ENCODE measurements around the gene SHLD1.
A peak's percentile ranks its signal among the peaks of the same experiment; 100 is the strongest.
"Not testable (repeated sequence)": the region's sequence is repeated elsewhere in the genome, so short reads cannot be mapped to it uniquely, and the experiment has no call there.

Gene SHLD1

DNA sequence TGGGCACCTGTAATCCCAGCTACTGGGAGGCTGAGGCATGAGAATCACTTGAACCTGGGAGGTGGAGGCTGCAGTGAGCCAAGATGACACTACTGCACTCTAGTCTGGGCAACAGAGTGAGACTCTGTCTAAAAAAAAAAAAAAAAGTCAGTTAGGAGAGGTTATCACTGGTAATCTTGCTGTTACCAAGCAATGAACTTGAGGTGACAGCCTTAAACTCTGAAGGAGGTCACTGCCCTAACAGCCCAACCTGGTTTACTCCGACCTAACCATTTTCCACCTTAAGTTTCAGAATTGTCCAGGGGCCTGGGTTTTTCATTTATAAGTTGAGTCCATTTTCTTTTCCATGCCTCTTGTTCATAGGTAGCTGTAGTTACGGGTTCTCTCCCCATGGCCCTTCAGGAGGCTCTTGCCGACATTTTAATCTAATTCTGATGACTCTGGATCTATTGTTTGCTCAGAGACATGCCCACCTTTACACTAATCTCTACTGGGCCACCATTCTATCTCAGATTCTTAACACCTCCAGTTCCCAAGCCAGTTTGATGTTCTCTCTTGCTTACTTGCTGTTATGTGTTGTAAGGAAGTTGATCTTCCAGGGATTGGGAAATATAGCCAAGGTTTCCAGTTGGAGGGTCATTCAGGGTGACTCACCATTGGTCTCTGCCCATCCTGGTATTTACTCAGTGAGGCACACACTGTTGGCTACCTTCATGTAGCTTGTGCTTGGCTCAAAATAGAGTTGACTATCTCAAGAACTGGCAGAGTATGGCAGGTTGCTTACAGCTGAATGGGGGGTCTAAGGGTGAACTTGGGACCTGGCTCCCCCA is 29.1 kb downstream of the SHLD1 start:
- no peak for DNase-seq (ENCODE audit: insufficient read length, low spot score)
- FAIRE-seq, result no peak

DNA sequence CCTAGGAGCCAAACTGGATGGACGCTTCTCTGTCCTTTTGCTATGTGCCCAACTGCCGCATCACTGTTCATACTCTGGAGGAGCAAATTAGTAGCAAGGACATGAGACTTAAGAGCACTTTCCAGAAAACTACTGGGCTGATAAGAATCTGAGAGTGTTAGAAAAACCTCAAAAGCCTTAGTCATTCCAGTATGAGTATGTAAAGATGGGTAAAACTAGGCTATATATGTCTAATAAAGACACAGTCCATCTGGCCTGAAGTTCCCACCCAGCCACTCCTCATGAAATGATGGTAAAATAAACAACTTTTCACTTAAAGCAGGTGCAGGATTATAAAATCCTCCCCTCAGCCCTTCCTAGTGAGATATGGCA is 30.6 kb downstream of the SHLD1 start:
- DNase-seq (ENCODE audit: insufficient read length, low spot score) (no peak), FAIRE-seq (no peak)

DNA sequence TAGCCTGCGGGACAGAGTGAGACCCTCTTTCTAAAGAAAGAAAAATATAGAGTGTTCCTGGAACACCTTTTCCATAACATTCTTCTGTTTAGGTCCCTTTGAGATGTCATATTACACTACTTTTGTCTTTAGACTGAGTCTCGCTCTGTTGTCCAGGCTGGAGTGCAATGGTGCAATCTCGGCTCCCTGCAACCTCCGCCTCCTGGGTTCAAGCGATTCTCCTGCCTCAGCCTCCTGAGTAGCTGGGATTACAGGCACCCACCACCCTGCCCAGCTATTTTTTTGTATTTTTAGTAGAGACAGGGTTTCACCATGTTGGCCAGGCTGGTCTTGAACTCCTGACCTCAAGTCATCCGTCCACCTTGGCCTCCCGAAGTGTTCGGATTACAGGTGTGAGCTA is 31.2 kb downstream of the SHLD1 start:
- not testable (repeated sequence) for DNase-seq (ENCODE audit: insufficient read length, low spot score); FAIRE-seq

DNA sequence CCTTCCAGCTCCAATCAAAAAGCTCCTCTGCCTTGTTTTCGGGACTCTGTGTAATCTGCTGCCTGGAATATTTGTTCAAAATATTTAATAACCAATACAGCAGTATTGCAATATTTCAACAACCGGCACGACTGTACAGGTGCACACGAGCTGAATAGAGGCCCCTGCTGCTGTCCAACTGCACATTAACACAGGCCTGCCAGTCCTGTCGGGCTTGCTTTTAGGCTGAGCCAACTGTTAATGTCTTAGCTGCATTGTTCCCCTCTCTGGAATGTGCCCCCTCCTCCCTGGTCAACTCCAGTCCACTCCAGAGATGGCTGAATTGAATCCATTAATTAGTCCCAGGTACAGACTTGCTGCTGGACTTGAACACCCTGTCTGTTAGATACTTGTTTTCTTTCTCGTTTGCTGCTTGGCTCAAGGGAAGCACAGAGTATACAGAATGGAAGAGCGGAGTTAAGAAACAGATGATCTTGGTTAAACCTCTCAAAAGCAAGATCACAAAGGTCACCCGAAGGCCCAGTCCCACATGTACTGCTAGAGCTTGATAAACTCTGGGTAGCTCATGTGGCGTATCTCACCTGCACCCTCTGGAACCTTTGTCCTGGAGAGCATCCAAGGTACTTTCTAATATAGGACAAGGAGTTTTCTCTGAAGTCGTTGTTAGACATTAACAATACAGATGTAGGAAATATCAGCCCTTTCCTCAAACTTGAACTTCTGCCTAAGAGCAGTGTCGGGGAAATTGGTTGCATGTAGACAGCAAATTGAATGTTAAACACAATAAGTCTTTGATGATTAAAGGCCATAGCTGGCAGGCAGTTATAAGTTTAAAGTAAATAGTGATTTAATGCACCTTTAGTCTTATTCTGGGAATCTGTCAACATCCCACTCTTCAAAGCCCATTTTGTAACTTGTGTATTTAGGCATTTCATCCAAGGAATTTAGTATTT is 31.9 kb downstream of the SHLD1 start:
- DNase-seq (ENCODE audit: insufficient read length, low spot score) (no peak), FAIRE-seq (no peak)

DNA sequence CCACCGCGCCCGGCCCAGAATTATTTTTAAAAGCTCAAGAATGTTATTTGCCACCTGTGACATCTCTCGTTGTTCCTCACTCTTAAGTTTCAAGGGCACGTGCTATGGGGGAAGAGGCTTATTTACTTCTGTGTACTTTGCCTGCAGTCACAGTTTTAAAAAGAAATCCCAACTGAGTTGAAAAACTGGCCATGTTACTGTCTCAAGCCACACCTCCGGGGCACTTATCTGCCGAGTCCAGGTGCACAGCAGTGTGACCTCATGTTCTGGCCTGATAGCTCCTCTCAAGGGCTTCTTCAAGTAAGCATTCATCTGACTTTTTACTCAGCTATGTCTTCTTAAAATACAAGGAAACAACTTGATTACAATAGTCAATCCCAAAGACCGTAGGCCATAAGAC is 34.5 kb downstream of the SHLD1 start:
- FAIRE-seq (no peak), DNase-seq (ENCODE audit: insufficient read length, low spot score) (no peak)

DNA sequence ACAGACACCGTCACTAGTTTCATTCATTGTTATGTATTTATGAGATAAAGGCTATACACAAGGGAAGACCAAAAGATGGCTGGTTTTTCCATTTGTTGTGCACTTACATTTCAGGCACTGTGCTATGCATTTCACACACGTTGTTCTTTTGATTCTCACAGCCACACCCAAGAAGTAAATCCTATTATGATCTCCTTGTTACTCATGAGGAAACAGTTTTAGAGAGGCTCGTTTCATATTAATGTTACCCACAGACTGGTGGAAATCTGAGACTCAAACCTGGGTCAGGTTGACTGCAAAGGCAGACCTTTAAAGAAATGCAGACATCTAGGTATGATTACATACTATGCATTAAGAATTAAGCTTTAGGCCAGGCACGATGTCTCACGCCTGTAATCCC is 34.9 kb downstream of the SHLD1 start:
- FAIRE-seq (no peak), DNase-seq (ENCODE audit: insufficient read length, low spot score) (no peak)

DNA sequence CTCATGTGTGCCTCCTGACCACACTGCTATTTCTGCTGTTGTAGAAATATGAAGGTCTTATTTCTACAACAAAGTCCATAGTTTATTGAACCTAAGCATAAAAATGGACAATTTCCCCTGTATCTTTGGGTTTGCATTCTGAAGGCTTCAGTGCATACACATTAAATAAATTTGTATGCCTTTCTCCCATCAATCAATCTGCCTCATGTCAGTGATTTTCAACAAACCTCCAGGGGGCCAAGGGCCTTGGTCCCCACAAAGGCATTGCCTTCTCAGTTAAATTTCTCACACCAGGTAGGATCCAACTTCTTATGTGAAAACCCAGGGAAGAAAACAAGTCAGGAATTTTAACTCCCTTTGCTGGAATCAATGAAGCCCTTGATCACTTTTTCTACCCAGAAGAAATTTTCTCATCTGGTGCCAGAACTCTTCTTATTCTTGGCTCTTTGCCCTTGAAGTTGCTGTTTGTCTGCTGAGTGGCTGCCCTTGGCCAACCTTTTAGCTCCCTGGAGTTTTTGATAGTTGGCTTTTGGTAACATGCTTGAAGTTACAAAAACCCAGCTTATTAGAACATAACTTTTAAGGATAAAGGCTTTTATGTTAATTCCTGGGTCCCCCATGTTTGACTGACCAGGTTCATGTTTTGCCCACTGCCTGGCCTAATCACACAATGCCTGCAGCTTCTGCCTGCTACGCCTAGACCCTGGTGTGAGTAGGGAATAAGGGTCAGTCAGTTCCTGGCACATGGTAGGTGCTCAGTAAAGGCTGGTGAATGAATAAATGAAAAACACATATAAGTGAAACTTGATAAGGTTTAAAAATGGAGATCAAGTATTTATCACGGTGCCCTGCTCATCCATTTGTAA is 37.0 kb downstream of the SHLD1 start:
- no peak for DNase-seq (ENCODE audit: insufficient read length, low spot score)
- FAIRE-seq, result no peak

DNA sequence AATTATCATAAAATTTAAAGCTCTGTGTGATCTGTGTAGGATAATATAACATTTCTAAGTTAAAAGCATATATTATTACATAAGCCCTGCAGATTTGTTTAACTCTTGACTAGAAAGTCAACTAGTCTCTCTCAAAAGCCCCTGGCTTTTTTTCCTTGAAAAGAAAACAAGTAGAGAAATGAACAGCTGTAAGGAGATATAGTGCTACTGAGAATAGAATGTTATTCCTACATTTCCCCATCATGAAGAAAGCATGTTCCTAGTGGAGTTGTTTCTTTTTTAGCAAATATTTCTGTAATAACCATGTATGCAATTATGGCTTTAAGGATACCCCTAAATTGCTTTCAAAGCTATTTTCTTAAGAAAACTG is 37.6 kb downstream of the SHLD1 start:
- no peak for DNase-seq (ENCODE audit: insufficient read length, low spot score)
- no peak for FAIRE-seq

DNA sequence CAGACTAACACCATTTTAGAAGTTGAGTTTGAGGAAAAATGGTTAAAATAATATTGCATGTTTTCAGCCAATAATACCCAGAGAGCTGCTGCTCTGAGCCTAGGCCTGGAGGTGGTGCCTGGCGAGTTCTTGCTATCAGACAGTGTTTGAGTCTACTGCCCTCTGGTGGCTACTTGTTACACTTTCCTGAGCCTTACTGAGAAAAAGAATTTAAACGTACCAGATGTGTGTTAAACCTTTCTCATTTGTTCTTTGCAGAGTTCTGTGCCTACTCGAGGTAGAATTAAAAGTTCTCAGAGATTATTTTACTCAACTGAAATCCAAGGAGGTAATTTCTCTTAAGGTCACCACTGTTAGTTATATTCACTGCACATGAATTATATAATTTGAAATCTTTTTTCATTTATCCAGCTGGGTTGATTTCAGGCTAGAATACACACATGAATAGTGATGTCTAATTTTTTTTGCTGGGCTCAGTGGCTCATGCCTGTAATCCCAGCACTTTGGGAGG is 38.2 kb downstream of the SHLD1 start:
- FAIRE-seq, result no peak

DNA sequence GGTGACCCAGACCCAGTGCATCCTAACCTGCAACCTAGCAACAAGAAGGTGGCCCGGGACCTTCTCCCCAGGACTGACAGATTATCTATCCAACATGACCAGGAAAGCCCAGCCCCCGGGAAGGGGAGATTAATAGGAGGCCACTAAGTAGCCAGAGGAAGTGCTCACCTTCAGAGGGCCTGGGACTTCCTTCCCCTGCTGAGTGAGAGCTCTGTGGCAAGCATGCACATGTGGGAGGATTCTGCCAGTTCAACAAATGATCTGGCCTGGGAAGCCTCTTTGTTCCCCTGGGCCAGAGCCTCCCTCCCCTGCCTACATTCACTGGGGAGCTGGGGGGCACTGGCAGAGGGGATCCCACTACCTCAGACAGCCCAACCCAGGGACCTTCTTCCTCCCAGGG is 39.6 kb downstream of the SHLD1 start:
- FAIRE-seq (no peak), DNase-seq (ENCODE audit: insufficient read length, low spot score) (no peak)

More for the DNA sequence above, 38.2 kb downstream of the SHLD1 start:
- peak; percentile 81 for DNase-seq (ENCODE audit: insufficient read length, low spot score)

DNA sequence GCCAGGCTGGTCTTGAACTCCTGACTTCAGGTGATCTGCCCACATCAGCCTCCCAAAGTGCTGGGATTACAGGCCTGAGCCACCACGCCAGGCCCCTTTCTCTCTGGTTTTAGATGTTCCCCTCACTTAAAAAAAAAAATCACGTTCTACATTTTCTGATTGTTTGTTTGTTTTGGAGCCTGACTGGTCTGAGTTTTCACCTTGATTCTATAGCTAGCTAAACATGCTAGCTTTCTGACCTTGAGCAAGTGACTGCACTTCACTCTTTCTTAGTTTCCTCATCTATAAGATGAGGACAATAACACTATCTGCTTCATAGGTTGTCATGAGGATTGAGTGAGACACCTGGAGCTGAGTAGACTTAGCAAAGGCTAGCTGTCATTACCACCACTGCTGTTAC is 43.7 kb downstream of the SHLD1 start:
- DNase-seq (ENCODE audit: insufficient read length, low spot score) (no peak), FAIRE-seq (no peak)

DNA sequence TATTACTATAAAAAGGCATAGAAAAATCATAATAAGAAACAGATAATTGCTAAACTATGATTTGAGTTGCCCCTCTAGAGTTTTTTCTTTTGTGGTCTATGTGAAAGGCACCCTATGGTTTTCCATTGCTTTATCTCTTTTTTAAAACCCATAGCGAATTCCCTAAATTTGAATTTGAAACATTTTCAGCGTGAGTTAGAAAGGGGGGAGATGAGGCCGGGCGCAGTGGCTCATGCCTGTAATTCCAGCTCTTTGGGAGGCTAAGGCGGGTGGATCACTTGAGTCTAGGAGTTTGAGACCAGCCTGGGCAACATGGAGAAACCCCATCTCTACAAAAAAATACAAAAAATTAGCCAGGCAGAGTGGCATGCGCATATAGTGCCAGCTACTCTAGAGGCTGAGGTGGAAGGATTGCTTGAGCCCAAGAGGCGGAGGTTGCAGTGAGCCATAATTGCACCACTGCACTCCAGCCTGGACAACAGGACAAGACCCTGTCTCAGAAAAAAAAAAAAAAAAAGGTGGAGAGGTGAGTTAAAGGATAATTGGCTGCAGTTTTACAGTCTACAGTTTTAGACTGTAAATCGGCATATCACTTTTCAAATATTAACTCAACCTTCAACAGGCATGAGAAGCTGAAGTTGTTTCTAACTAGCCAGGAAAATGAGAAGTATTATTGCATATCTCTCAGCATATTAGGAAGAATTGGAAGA is 46.3 kb downstream of the SHLD1 start:
- DNase-seq (ENCODE audit: insufficient read length, low spot score) (no peak), FAIRE-seq (no peak)

DNA sequence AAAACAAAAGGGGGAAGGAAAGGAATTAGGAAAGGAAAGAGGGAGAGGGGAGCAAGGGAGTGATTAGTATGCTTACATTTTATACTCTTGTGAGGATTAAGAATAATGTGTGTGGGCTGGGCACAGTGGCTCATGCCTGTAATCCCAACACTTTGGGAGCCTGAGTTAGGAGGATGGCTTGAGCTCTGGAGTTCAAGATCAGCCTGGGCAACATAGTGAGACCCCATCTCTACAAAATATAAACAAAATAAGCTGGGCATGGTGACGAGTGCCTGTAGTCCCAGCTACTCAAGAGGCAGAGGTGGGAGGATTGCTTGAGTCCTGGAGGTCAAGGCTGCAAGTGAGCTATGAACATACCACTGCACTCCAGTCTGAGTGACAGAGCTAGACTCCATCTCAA is 47.0 kb downstream of the SHLD1 start:
- DNase-seq (ENCODE audit: insufficient read length, low spot score) (no peak), FAIRE-seq (no peak)

DNA sequence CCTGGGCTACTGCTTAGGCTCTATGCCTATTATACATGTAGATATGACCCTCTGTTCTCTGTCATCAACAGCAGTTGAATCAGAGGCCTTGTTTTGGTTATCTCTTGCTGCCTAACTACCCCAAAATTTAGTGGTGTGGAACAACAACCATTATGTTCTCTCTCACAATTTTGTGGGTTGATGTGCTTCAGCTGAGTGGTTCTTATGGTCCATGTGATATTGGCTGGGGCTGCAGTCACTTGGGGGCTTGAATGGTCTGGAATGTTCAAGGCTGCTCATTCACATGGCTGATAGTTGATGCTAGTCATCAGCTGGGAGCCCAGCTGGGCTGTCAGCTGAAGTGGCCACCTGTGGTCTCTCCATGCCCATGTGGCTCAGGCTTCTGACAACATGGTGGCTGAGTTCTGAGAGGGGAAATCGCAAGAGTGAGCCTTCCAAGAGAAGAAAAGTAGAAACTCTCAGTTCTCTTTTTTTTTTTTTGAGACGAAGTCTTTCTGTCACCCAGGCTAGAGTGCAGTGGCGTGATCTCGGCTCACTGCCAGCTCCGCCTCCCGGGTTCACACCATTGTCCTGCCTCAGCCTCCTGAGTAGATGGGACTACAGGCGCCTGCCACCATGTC is 47.8 kb downstream of the SHLD1 start:
- DNase-seq (ENCODE audit: insufficient read length, low spot score) (no peak), FAIRE-seq (no peak)

DNA sequence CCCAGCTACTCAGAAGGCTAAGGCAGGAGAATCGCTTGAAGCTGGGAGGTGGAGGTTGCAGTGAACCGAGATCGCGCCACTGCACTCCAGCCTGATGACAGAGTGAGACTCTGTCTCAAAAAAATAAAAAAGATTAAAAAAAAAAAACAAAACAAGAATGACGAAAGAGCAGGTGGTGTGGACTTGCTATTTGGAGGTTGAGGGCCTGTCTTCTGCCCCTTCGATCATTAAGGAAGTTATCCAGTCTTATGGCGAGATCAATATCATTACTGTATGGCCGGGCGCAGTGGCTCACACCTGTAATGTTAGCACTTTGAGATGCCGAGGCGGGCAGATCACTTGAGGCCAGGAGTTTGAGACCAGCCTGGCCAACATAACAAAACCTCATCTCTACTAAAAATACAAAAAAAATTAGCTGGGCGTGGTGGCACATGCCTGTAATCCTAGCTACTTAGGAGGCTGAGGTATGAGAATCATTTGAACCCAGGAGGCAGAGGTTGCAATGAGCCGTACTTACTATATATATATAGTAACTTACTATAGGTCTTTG is 53.6 kb downstream of the SHLD1 start:
- DNase-seq (ENCODE audit: insufficient read length, low spot score); FAIRE-seq: not testable (repeated sequence)

DNA sequence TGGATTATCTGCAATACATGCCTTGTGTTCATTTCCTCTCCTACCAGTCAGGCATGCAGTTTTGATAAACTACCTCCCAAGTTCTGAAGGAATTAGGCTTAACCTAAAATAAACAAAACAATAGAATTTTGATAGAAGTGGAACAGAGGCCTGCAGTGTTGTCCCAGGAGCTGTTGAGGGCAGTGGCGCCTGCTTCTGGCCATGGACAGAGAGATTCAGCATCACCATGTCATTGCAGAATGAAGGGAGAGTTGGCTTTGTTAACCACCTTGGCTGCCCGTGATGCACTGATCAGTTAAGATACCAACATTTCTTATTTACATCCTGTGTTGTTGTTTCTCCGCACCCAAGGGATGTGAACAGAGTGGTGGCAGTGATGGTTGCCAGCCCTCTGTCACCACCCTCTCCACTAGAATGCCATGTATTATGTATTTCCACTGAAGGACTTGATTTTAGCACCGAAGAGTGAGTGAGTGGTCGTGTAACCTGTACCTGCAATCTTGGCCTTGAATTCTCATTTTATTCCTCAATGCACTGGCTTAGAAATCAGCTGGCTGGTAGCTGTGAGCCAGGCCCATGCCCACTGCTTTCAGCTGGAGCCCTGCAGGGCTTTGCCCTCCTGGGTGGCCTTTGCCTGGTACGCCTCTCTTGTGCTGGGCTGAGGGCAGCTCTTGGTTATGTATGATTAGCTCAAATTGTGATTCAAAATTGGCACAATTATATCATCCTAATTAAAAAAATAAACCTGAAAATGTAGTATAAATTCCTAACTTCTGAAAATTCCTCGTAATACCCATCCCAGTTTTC is 56.5 kb downstream of the SHLD1 start:
- FAIRE-seq (peak; percentile 23), DNase-seq (ENCODE audit: insufficient read length, low spot score) (no peak)

DNA sequence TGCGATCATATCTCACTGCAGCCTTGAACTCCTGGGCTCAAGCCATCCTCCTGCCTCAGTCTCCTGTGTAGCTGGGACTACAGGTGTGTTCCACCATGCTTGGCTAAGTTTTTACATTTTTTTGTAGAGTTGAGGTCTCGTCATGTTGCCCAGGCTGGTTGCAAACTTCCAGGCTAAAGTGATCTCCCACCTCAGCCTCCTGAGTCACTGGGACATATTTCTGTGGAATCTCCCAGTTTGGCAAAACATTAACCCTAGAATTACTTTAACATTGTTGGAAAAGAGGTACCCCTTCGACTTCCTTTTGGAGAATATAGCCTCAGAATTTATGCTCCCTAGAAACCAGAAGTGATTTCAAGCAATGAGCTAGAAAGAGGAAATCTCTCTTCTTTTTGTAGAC is 57.2 kb downstream of the SHLD1 start:
- FAIRE-seq (no peak), DNase-seq (ENCODE audit: insufficient read length, low spot score) (no peak)

DNA sequence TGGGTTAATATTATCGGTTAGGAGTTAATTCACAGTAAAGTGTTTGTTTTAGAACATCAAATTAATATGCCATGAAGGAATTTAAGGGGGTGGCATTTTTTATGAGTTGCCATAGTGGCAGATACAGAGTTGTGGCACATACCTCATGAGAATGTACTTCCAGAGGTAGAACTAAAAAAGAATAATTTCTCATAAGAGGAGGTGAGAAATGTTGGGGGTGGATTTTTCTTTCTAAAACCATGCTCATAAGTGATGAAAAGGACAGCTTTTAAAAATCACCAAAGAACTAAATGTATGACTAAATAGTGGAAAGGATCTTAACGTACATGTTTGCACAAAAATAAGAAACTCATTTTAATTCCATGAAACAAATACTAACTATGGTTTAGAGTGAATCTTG is 58.7 kb downstream of the SHLD1 start:
- no peak for FAIRE-seq
- DNase-seq (ENCODE audit: insufficient read length, low spot score), result no peak

DNA sequence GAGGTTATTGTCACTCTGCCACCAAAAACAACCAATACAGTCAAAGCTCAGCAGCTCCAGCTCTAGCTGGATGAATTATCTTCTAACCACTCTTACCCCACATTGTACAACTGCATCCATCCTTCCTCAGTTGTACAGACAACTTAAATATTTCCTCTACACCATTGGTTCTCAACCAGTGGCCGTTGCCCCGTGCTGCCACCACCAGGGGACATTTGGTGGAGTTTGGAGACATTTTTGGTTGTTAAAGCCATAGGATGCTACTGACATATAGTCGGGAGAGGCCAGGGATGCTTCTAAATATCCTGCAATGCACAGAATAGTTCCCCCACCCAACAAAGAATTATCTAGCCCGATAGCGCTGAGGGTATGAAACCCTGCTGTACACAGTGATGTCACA is 59.3 kb downstream of the SHLD1 start:
- DNase-seq (ENCODE audit: insufficient read length, low spot score) (no peak), FAIRE-seq (no peak)

Measured in HTR-8/SVneo (cell line).